Sigmoid colon (tissue), 7 donors: Measurements from ENCODE around the gene DPY30. TPM values are rescaled to one million over a fixed set of nuclear protein-coding genes. Genes with fewer than 3 reads are reported as not detected.

ENCODE experiments used
- DNase-seq: peaks from one replicate; pipeline ENCODE4 v3.0.0-alpha.2; 2019
- H3K27ac ChIP-seq, 4 donors: fragments of 200-600 bp; sonication (generic); one replicate each; pipeline ENCODE4 v1.5.1; 2016 to 2019; ENCODE audit warnings: mild to moderate bottlenecking in 1 of 4
- H3K27me3 ChIP-seq, 3 donors: fragments of 200-600 bp; sonication (generic); one replicate each; pipeline ENCODE4 v1.5.1; 2019; ENCODE audit warnings: mild to moderate bottlenecking in 1 of 3
- H3K36me3 ChIP-seq, 4 donors: fragments of 200-600 bp; sonication (generic); one replicate each; pipeline ENCODE4 v1.5.1; 2016 to 2019
- H3K4me1 ChIP-seq, 4 donors: fragments of 200-600 bp; sonication (generic); one replicate each; pipeline ENCODE4 v1.5.1; 2017 to 2019
- H3K4me3 ChIP-seq, 4 donors: fragments of 200-600 bp; sonication (generic); one replicate each; pipeline ENCODE4 v1.5.1; 2017 to 2019; ENCODE audit warnings: mild to moderate bottlenecking in 2 of 4, moderate library complexity in 1 of 4
- H3K9me3 ChIP-seq, 4 donors: fragments of 200-600 bp in 3 of 4; sonication (generic) in 3 of 4; one replicate each; pipeline versions ENCODE4 v1.5.1 to v1.6.1; 2013 to 2019
- CTCF ChIP-seq, 4 experiments: fragments of 450-650 bp in 3 of 4; fragments of 200-600 bp in 1 of 4; IDR thresholded peaks; one replicate each; pipeline ENCODE4 v1.5.1; 2016 to 2019; ENCODE audit warnings: antibody characterized with exemption in 4 of 4, mild to moderate bottlenecking in 3 of 4, moderate library complexity in 2 of 4
- EP300 ChIP-seq, 4 donors: sonication (generic); formaldehyde crosslinking; IDR thresholded peaks; one replicate each; pipeline ENCODE4 v1.6.1; 2017; ENCODE audit warnings: antibody characterized with exemption in 4 of 4
- POLR2A ChIP-seq, 2 donors: fragments of 450-650 bp; IDR thresholded peaks; one replicate each; pipeline ENCODE4 v1.6.1; 2016; ENCODE audit warnings: antibody characterized with exemption in 2 of 2, mild to moderate bottlenecking in 2 of 2, moderate library complexity in 2 of 2
- POLR2AphosphoS5 ChIP-seq, 4 donors: sonication (generic); formaldehyde crosslinking; IDR thresholded peaks; one replicate each; pipeline ENCODE4 v1.6.1; 2017; ENCODE audit warnings: antibody characterized with exemption in 4 of 4
- WGBS, 2 donors: extraction: QIAGEN DNeasy Blood & Tissue Kit; methylation state at CpG; one replicate each; pipeline ENCODE4 v1.1.7; 2013; 5-methylcytosine and 5-hydroxymethylcytosine counted together
- intact Hi-C: fragments of 100-400 bp; cut with DNase I; formaldehyde crosslinking; loops from one replicate; pipeline ENCODE4 v1.15.1; 2023
- polyA plus RNA-seq, 3 donors: library from polyadenylated mRNA; stranded (reverse); fragments of 200-250 nt; gene quantifications; one replicate each; pipeline ENCODE4 v1.2.3, GENCODE V29; 2013
- total RNA-seq, 4 donors: library from RNA; depleted of rRNA; stranded (reverse); fragments of >200 nt; gene quantifications; one replicate each; pipeline ENCODE4 v1.1.0, GENCODE V29; 2016
- donor health status: healthy with polysubstance abuse.
- donor health status: Bipolar disorder and iron deficiency.
- donor health status: healthy.

Gene DPY30
- total and polyA plus RNA-seq, 7 donors: 60.6 to 133 (median 69.8) TPM

GRCh38 chr2:31987454-31988220 lies 52.0 kb downstream of the DPY30 start:
- no peak for TF ChIP-seq CTCF (IDR thresholded peaks at IDR 0.05)
- TF ChIP-seq EP300 (IDR thresholded peaks at IDR 0.05): no peak
- no peak for TF ChIP-seq POLR2A (IDR thresholded peaks at IDR 0.05)
- TF ChIP-seq POLR2AphosphoS5 (IDR thresholded peaks at IDR 0.05): no peak
- Histone ChIP-seq H3K4me1 (peaks cover 0 to 10% (median 3%) of the 10 kb centered on the region in 4 donors), H3K4me3 (no peak overlapping the region), H3K27ac (no peak overlapping the region), H3K27me3 (no peaks in the 10 kb centered on the region), H3K36me3 (no peaks in the 10 kb centered on the region), H3K9me3 (no peaks in the 10 kb centered on the region)
- intact Hi-C loops: no loop called here
- DNase-seq: no peak
- 96 to 98% methylated on average over 2 of the region's 2 CpGs for WGBS, 2 donors

- no peak overlapping the region for H3K4me3 ChIP-seq
- H3K9me3 ChIP-seq: no peaks in the 10 kb centered on the region
- H3K36me3 ChIP-seq: no peaks in the 10 kb centered on the region
- no peak overlapping the region for H3K27ac ChIP-seq
- intact Hi-C loops: no loop called here
- TF ChIP-seq POLR2A (IDR thresholded peaks at IDR 0.05) (no peak), CTCF (IDR thresholded peaks at IDR 0.05) (no peak), EP300 (IDR thresholded peaks at IDR 0.05) (no peak), POLR2AphosphoS5 (IDR thresholded peaks at IDR 0.05) (no peak)
- H3K4me1 ChIP-seq: peaks cover 0 to 10% (median 3%) of the 10 kb centered on the region in 4 donors
- no peak for DNase-seq
- WGBS, 2 donors: 87 to 90% methylated on average over 3 of the region's 3 CpGs
- no peaks in the 10 kb centered on the region for H3K27me3 ChIP-seq
Measured at GRCh38 chr2:31986906-31987305, 52.7 kb downstream of the DPY30 start.

GRCh38 chr2:31983762-31984467 lies 55.7 kb downstream of the DPY30 start:
- no peak overlapping the region for H3K4me3 ChIP-seq
- H3K9me3 ChIP-seq: no peaks in the 10 kb centered on the region
- no peaks in the 10 kb centered on the region for H3K27me3 ChIP-seq
- WGBS, 2 donors: 91 to 93% methylated on average over 5 of the region's 5 CpGs
- peaks cover 0 to 23% (median 15%) of the 10 kb centered on the region in 4 donors for H3K4me1 ChIP-seq
- H3K27ac ChIP-seq: no peak overlapping the region
- TF ChIP-seq EP300 (IDR thresholded peaks at IDR 0.05) (no peak), POLR2AphosphoS5 (IDR thresholded peaks at IDR 0.05) (no peak), POLR2A (IDR thresholded peaks at IDR 0.05) (no peak), CTCF (IDR thresholded peaks at IDR 0.05) (no peak)
- H3K36me3 ChIP-seq: no peaks in the 10 kb centered on the region
- DNase-seq: no peak
- intact Hi-C loops: no loop called here

- no peaks in the 10 kb centered on the region for H3K36me3 ChIP-seq
- DNase-seq: no peak
- H3K9me3 ChIP-seq: no peaks in the 10 kb centered on the region
- H3K4me1 ChIP-seq: peaks cover 0 to 16% (median 10%) of the 10 kb centered on the region in 4 donors
- intact Hi-C loops: no loop called here
- no peak overlapping the region for H3K4me3 ChIP-seq
- H3K27me3 ChIP-seq: no peaks in the 10 kb centered on the region
- no peak for TF ChIP-seq CTCF (IDR thresholded peaks at IDR 0.05)
- TF ChIP-seq EP300 (IDR thresholded peaks at IDR 0.05): no peak
- TF ChIP-seq POLR2AphosphoS5 (IDR thresholded peaks at IDR 0.05): no peak
- no peak for TF ChIP-seq POLR2A (IDR thresholded peaks at IDR 0.05)
- WGBS, 2 donors: 61 to 71% methylated on average over 6 of the region's 6 CpGs
- no peak overlapping the region for H3K27ac ChIP-seq
Measured at GRCh38 chr2:31980674-31981356, 58.8 kb downstream of the DPY30 start.
